Mesendoderm (in vitro differentiated cells): ENCODE results near the gene NSD1.
A peak's percentile ranks its signal among the peaks of the same experiment; 100 is the strongest.

Experiments
- DNase-seq: peaks from one replicate; pipeline ENCODE4 v3.0.0; 2013
- H2AK5ac ChIP-seq: 2 replicates; pipeline ENCODE4 v1.6.1; 2013; ENCODE audit warnings: low read length, inconsistent platforms
- H2BK120ac ChIP-seq: 2 replicates; pipeline ENCODE4 v1.6.1; 2013; ENCODE audit warnings: low read depth, mild to moderate bottlenecking, low read length, moderate library complexity, mixed read lengths
- H2BK15ac ChIP-seq: replicated peaks from 2 replicates; pipeline ENCODE4 v1.6.1; 2013; ENCODE audit warnings: low read depth, mild to moderate bottlenecking, moderate library complexity
- H2BK5ac ChIP-seq: 2 replicates; pipeline ENCODE4 v1.6.1; 2013; ENCODE audit warnings: low read length, inconsistent platforms
- H3K18ac ChIP-seq: 2 replicates; pipeline ENCODE4 v1.6.1; 2013; ENCODE audit warnings: mild to moderate bottlenecking, low read length, mixed read lengths
- H3K23ac ChIP-seq: one replicate; pipeline ENCODE4 v1.6.1; 2013; ENCODE audit warnings: low read length
- H3K27ac ChIP-seq: 2 replicates; pipeline ENCODE4 v1.5.1; 2013; ENCODE audit warnings: low read depth, mild to moderate bottlenecking, inconsistent platforms, low read length, moderate library complexity
- H3K27me3 ChIP-seq: 2 replicates; pipeline ENCODE4 v1.6.1; 2013; ENCODE audit warnings: low read length, control low read depth, mild to moderate bottlenecking, inconsistent platforms; ENCODE audit not compliant: insufficient read depth, poor library complexity
- H3K36me3 ChIP-seq: 2 replicates; pipeline ENCODE4 v1.6.1; 2013; ENCODE audit warnings: low read length, inconsistent platforms; ENCODE audit not compliant: control insufficient read depth, insufficient read depth
- H3K4ac ChIP-seq: one replicate; pipeline ENCODE4 v1.6.1; 2013; ENCODE audit warnings: low read depth, mild to moderate bottlenecking, low read length, moderate library complexity
- H3K4me1 ChIP-seq: 2 replicates; pipeline ENCODE4 v1.6.1; 2013; ENCODE audit warnings: low read depth, low read length, inconsistent platforms; ENCODE audit not compliant: control insufficient read depth
- H3K4me2 ChIP-seq: 2 replicates; pipeline ENCODE4 v1.6.1; 2013; ENCODE audit warnings: low read length
- H3K4me3 ChIP-seq: 2 replicates; pipeline ENCODE4 v1.5.1; 2013; ENCODE audit warnings: mild to moderate bottlenecking, low read length
- H3K56ac ChIP-seq: one replicate; pipeline ENCODE4 v1.6.1; 2013; ENCODE audit warnings: low read length
- H3K79me1 ChIP-seq: 2 replicates; pipeline ENCODE4 v1.6.1; 2013; ENCODE audit warnings: low read length, inconsistent platforms
- H3K79me2 ChIP-seq: 2 replicates; pipeline ENCODE4 v1.6.1; 2013; ENCODE audit warnings: mild to moderate bottlenecking, low read length; ENCODE audit not compliant: control insufficient read depth, insufficient read depth
- H3K9ac ChIP-seq: 2 replicates; pipeline ENCODE4 v1.6.1; 2013; ENCODE audit warnings: low read length, inconsistent platforms
- H4K5ac ChIP-seq: one replicate; pipeline ENCODE4 v1.6.1; 2013; ENCODE audit warnings: low read length
- H4K8ac ChIP-seq: one replicate; pipeline ENCODE4 v1.6.1; 2013; ENCODE audit warnings: low read depth, mild to moderate bottlenecking, control low read depth, low read length, moderate library complexity
- WGBS: extraction: QIAGEN DNeasy Blood & Tissue Kit; methylation state at CpG from one replicate; pipeline ENCODE4 v1.1.7; 2013; ENCODE audit warnings: low lambda C conversion rate, missing lambda C conversion rate; ENCODE audit not compliant: insufficient coverage; ENCODE audit errors: extremely low coverage; 5-methylcytosine and 5-hydroxymethylcytosine counted together

Gene NSD1

GRCh38 chr5:177122566-177122965 lies 11.0 kb upstream of the NSD1 start:
- Histone ChIP-seq H4K5ac (no peak overlapping the region), H2BK15ac (no peak overlapping the region), H3K27me3 (no peaks in the 10 kb centered on the region), H2AK5ac (no peak overlapping the region), H4K8ac (no peak overlapping the region), H3K23ac (no peak overlapping the region), H3K4me3 (no peak overlapping the region), H3K4me2 (no peak overlapping the region), H3K9ac (no peak overlapping the region), H2BK5ac (no peak overlapping the region), H3K56ac (no peak overlapping the region), H3K79me1 (no peaks in the 10 kb centered on the region), H3K4ac (no peak overlapping the region), H3K27ac (no peak overlapping the region), H2BK120ac (no peak overlapping the region), H3K18ac (no peak overlapping the region), H3K36me3 (no peaks in the 10 kb centered on the region), H3K79me2 (no peaks in the 10 kb centered on the region), H3K4me1 (no peaks in the 10 kb centered on the region)
- WGBS, result no CpG with 5 or more reads among the region's 5 CpGs
- no peak for DNase-seq

GRCh38 chr5:177123789-177124485 lies 9.6 kb upstream of the NSD1 start:
- Histone ChIP-seq H2BK120ac (no peak overlapping the region), H3K4ac (no peak overlapping the region), H3K23ac (no peak overlapping the region), H3K27me3 (no peaks in the 10 kb centered on the region), H3K4me3 (no peak overlapping the region), H3K18ac (no peak overlapping the region), H3K36me3 (no peaks in the 10 kb centered on the region), H3K56ac (no peak overlapping the region), H4K8ac (no peak overlapping the region), H2BK5ac (no peak overlapping the region), H4K5ac (no peak overlapping the region), H2AK5ac (no peak overlapping the region), H3K79me1 (no peaks in the 10 kb centered on the region), H3K4me1 (no peaks in the 10 kb centered on the region), H3K4me2 (no peak overlapping the region), H2BK15ac (no peak overlapping the region), H3K9ac (no peak overlapping the region), H3K27ac (no peak overlapping the region), H3K79me2 (no peaks in the 10 kb centered on the region)
- no peak for DNase-seq
- WGBS, result no CpG with 5 or more reads among the region's 15 CpGs

GRCh38 chr5:177124486-177124991 lies 9.0 kb upstream of the NSD1 start:
- Histone ChIP-seq H4K5ac (no peak overlapping the region), H4K8ac (no peak overlapping the region), H3K56ac (no peak overlapping the region), H2AK5ac (no peak overlapping the region), H3K79me1 (no peaks in the 10 kb centered on the region), H3K9ac (no peak overlapping the region), H2BK120ac (no peak overlapping the region), H3K18ac (no peak overlapping the region), H3K36me3 (no peaks in the 10 kb centered on the region), H3K4me2 (no peak overlapping the region), H3K79me2 (no peaks in the 10 kb centered on the region), H2BK5ac (no peak overlapping the region), H3K4me1 (no peaks in the 10 kb centered on the region), H3K23ac (no peak overlapping the region), H2BK15ac (no peak overlapping the region), H3K4ac (no peak overlapping the region), H3K4me3 (no peak overlapping the region), H3K27me3 (no peaks in the 10 kb centered on the region), H3K27ac (no peak overlapping the region)
- WGBS, result no CpG with 5 or more reads among the region's 4 CpGs
- DNase-seq, result peak; percentile 86

GRCh38 chr5:177126771-177127170 lies 6.8 kb upstream of the NSD1 start:
- H3K4me3 ChIP-seq, result no peak overlapping the region
- H3K23ac ChIP-seq, result no peak overlapping the region
- no peak overlapping the region for H3K56ac ChIP-seq
- no peak overlapping the region for H3K18ac ChIP-seq
- no peak overlapping the region for H3K27ac ChIP-seq
- WGBS, result no CpG with 5 or more reads among the region's 1 CpG
- no peak overlapping the region for H2AK5ac ChIP-seq
- H3K9ac ChIP-seq, result no peak overlapping the region
- H3K79me2 ChIP-seq, result peaks cover under 1% of the 10 kb centered on the region
- H2BK15ac ChIP-seq, result no peak overlapping the region
- no peak overlapping the region for H3K4me2 ChIP-seq
- peaks cover 11% of the 10 kb centered on the region for H3K4me1 ChIP-seq
- H3K36me3 ChIP-seq, result no peaks in the 10 kb centered on the region
- no peak overlapping the region for H3K4ac ChIP-seq
- no peak for DNase-seq
- H4K8ac ChIP-seq, result no peak overlapping the region
- H3K79me1 ChIP-seq, result peaks cover 2% of the 10 kb centered on the region
- H4K5ac ChIP-seq, result no peak overlapping the region
- H2BK120ac ChIP-seq, result no peak overlapping the region
- no peaks in the 10 kb centered on the region for H3K27me3 ChIP-seq
- H2BK5ac ChIP-seq, result no peak overlapping the region

GRCh38 chr5:177128551-177128981 lies 5.0 kb upstream of the NSD1 start:
- H3K79me2 ChIP-seq, result peaks cover 3% of the 10 kb centered on the region
- H4K8ac ChIP-seq, result no peak overlapping the region
- no peak for DNase-seq
- no peak overlapping the region for H2BK15ac ChIP-seq
- H2BK5ac ChIP-seq, result no peak overlapping the region
- H3K4ac ChIP-seq, result no peak overlapping the region
- no peaks in the 10 kb centered on the region for H3K27me3 ChIP-seq
- no peak overlapping the region for H2AK5ac ChIP-seq
- no CpG with 5 or more reads among the region's 4 CpGs for WGBS
- H4K5ac ChIP-seq, result no peak overlapping the region
- no peak overlapping the region for H3K18ac ChIP-seq
- H3K9ac ChIP-seq, result no peak overlapping the region
- no peak overlapping the region for H3K27ac ChIP-seq
- H3K56ac ChIP-seq, result no peak overlapping the region
- H3K36me3 ChIP-seq, result no peaks in the 10 kb centered on the region
- H3K4me1 ChIP-seq, result peaks cover 11% of the 10 kb centered on the region
- no peak overlapping the region for H3K4me2 ChIP-seq
- H3K4me3 ChIP-seq, result no peak overlapping the region
- H3K23ac ChIP-seq, result no peak overlapping the region
- peaks cover 2% of the 10 kb centered on the region for H3K79me1 ChIP-seq
- no peak overlapping the region for H2BK120ac ChIP-seq
